T-helper 22 cell (primary cell): ENCODE data around the gene VPS13D.

Source experiments
- DNase-seq: peaks from one replicate; pipeline ENCODE4 v3.0.0-alpha.2; 2020; ENCODE audit warnings: low read depth

The VPS13D gene

DNA sequence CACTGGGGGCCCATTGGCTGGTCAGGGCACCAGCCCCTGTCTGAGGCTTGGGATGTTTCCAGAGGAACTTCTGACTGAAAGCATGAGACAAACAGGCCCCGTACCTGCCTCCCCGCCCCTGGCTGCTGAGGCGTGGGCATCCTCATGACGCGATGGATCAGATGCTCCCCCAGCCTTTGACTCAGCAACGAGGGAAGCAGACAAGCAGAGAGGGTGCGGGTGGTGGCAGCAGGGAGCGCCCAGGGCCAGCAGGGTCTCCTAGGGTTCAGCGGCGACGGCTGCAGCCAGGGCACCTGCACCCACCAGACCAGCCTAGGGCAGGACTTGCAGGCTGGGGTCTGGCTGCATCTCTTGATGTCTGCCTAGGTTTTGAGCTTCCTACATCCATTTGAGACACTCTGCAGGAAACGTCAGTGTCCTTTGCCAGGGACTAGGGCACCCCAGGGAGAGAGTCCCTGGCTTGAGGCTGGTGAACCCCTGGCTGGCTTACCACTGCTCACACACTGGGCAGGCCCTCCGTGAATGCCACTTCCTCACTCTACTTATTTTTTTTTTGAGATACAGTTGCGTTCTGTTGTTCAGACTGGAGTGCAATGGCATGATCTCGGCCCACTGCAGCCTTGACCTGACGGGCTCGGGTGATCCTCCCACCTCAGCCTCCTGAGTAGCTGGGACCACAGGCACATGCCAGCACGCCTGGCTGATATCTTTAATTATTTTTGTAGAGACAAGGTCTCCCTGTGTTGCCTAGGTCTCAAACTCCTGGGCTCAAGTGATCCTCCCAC, 324.9 kb downstream of the VPS13D start:
- DNase-seq = no peak

GRCh38 chr1:12555411-12556367, 325.9 kb downstream of the VPS13D start:
- DNase-seq = no peak

DNA sequence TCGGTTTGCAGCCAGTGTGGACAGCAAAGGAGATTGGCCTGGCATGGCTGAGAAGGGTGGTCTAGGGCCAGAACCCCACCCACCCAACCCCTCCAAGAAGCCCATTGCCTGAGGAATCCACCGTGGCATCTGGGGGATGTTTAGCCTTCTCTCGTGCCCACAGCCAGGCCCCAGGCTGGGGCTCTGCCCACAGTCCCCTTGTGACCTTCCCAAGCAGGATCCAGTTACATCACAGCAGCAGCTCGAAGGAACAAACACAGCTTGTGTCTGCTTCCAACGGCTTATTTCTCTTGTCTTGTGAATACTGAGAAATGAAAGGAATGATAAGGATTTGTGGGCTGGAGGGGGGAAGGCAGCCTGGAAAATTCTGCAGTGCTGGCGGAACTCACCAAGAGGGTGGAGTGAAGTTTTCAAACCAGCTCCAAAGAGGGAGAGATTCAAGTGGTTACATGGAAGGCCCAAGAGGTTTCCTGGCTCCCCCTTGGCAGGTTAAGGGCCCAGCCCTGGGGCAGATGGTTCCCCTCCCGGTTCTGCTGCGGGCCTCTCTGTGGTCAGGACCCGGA, 326.6 kb downstream of the VPS13D start:
- DNase-seq = no peak

GRCh38 chr1:12556957-12557935, 327.4 kb downstream of the VPS13D start:
- no peak for DNase-seq

GRCh38 chr1:12561121-12561520, 331.3 kb downstream of the VPS13D start:
- DNase-seq = no peak
